ENCODE results near the gene SLC12A1. TPM values are rescaled to one million over a fixed set of nuclear protein-coding genes. Genes with fewer than 3 reads are reported as not detected.

The SLC12A1 gene
- total and polyA plus RNA-seq, 2 of the 8 experiments (the other 6 are each of a cell fraction or from before 2014, with no cell fraction given) = 0.63 to 1.0 TPM

DNA sequence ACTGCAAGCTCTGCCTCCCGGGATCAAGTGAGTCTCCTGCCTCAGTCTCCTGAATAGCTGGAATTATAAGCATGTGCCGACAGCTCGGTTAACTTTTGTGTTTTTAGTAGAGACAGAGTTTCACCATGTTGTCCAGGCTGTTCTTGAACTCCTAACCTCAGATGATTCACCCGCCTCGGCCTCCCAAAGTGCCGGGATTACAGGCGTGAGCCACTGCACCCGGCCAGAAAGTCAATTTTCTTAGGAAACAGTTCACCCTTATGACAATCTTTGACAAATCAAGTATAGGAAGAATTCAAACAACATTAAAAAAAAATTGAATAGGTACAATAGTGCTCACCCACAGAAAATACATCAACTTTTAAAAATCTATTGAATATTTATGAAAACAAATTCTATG, 101.5 kb downstream of the SLC12A1 start:
- H3K4ac ChIP-seq (replicated peaks; ENCODE audit: insufficient read length, low read depth, low read length) = no peak overlapping the region
- H3K27me3 ChIP-seq (replicated peaks in 1 of 4; ENCODE audit: control insufficient read depth in 3 of 4, extremely low read depth in 1 of 4, insufficient read depth in 3 of 4, low read length in 3 of 4) = no peaks in the 10 kb centered on the region
- H3K4me2 ChIP-seq (ENCODE audit: insufficient read depth in 1 of 2, low read depth in 2 of 2, low read length in 2 of 2) = no peak overlapping the region
- no peak overlapping the region for H3K18ac ChIP-seq (ENCODE audit: extremely low read depth, low read length)
- H4K91ac ChIP-seq (replicated peaks; ENCODE audit: insufficient read length, low read length) = no peak overlapping the region
- CTCF ChIA-PET (ENCODE audit: partially characterized antibody) = interaction anchor here (0.6 to 5.0 kb wide), 3 partner anchors 22 to 750 kb away, joined by 3 to 22 read pairs (median 5); no protein-coding TSS in a partner anchor
- DNase-seq (ENCODE audit: low read depth in 1 of 2, low spot score in 2 of 2) (no peak), FAIRE-seq (no peak)
- no peaks in the 10 kb centered on the region for H3K9me3 ChIP-seq (ENCODE audit: insufficient read depth in 2 of 2, low read depth in 1 of 2, low read length in 1 of 2)
- POLR2A ChIA-PET (ENCODE audit: partially characterized antibody) = interaction anchor here (1.0 kb wide), 1 partner anchor 11 kb away, joined by 3 read pairs; no protein-coding TSS in a partner anchor
- no peak overlapping the region for H2BK12ac ChIP-seq (ENCODE audit: low read depth, low read length)
- no peaks in the 10 kb centered on the region for H4K20me1 ChIP-seq (replicated peaks in 1 of 2; ENCODE audit: control insufficient read depth in 1 of 2, insufficient read depth in 2 of 2, low read length in 2 of 2)
- no peaks in the 10 kb centered on the region for H3K79me2 ChIP-seq (ENCODE audit: control insufficient read depth in 1 of 2, insufficient read depth in 2 of 2, low read length in 2 of 2)
- peaks cover 4 to 13% (median 7%) of the 10 kb centered on the region in 4 experiments; a peak in 5 of 7 replicates for H3K4me1 ChIP-seq (replicated peaks in 1 of 4; ENCODE audit: control insufficient read depth in 3 of 4, insufficient read depth in 4 of 4, low read length in 3 of 4)
- TF ChIP-seq, protein P1, sequence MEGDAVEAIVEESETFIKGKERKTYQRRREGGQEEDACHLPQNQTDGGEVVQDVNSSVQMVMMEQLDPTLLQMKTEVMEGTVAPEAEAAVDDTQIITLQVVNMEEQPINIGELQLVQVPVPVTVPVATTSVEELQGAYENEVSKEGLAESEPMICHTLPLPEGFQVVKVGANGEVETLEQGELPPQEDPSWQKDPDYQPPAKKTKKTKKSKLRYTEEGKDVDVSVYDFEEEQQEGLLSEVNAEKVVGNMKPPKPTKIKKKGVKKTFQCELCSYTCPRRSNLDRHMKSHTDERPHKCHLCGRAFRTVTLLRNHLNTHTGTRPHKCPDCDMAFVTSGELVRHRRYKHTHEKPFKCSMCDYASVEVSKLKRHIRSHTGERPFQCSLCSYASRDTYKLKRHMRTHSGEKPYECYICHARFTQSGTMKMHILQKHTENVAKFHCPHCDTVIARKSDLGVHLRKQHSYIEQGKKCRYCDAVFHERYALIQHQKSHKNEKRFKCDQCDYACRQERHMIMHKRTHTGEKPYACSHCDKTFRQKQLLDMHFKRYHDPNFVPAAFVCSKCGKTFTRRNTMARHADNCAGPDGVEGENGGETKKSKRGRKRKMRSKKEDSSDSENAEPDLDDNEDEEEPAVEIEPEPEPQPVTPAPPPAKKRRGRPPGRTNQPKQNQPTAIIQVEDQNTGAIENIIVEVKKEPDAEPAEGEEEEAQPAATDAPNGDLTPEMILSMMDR (IDR thresholded peaks at IDR 0.05; ENCODE audit: control extremely low read depth in 1 of 3, insufficient read depth in 1 of 3, low read depth in 1 of 3, low read length in 3 of 3) = no peak
- TF ChIP-seq SRF (IDR thresholded peaks at IDR 0.05; ENCODE audit: low read depth, low read length) (no peak), CBX8 (IDR thresholded peaks at IDR 0.05; ENCODE audit: borderline replicate concordance, low read depth, low read length) (no peak), TCF12 (IDR thresholded peaks at IDR 0.05; ENCODE audit: low read depth, low read length) (no peak), SIN3A (conservative IDR thresholded peaks at IDR 0.05 in 1 of 2, IDR thresholded peaks at IDR 0.05 in 1 of 2; ENCODE audit: low read depth in 1 of 2, low read length in 2 of 2) (no peak), HDAC6 (IDR thresholded peaks at IDR 0.05; ENCODE audit: low read depth, low read length) (no peak), SUZ12 (IDR thresholded peaks at IDR 0.05; ENCODE audit: low read length) (no peak), NRF1 (IDR thresholded peaks at IDR 0.05; ENCODE audit: low read depth, low read length) (no peak), CREB1 (IDR thresholded peaks at IDR 0.05) (no peak)
- WGBS, 2 experiments (ENCODE audit: extremely low coverage in 1 of 2, insufficient coverage in 1 of 2, insufficient read length in 1 of 2, insufficient replicate concordance in 2 of 2, low coverage in 1 of 2, low lambda C conversion rate in 2 of 2, missing lambda C conversion rate in 1 of 2) = 86% methylated on average over 8 of the region's 8 CpGs; no CpG with 5 or more reads in 1 of the 2 experiments
- no peak overlapping the region for H4K8ac ChIP-seq (ENCODE audit: extremely low read depth, insufficient read depth, low read length)
- H3K14ac ChIP-seq (ENCODE audit: insufficient read length) = no peak overlapping the region
- no peak overlapping the region for H2BK5ac ChIP-seq (ENCODE audit: low read depth, low read length)
- no peak overlapping the region for H3K9ac ChIP-seq (replicated peaks in 1 of 4; ENCODE audit: extremely low read depth in 1 of 4, low read depth in 3 of 4, low read length in 3 of 4)
- H2BK120ac ChIP-seq (replicated peaks; ENCODE audit: low read depth, low read length) = no peak overlapping the region
- no peaks in the 10 kb centered on the region for H3K36me3 ChIP-seq (ENCODE audit: control insufficient read depth in 2 of 4, insufficient read depth in 4 of 4, low read length in 3 of 4)
- H2AK5ac ChIP-seq (ENCODE audit: low read depth, low read length) = no peak overlapping the region
- no peak overlapping the region for H3K56ac ChIP-seq (replicated peaks; ENCODE audit: insufficient read length, low read depth, low read length)
- H2BK15ac ChIP-seq (ENCODE audit: low read length) = no peak overlapping the region
- no peak overlapping the region for H3K23ac ChIP-seq (ENCODE audit: insufficient read length)
- H4K5ac ChIP-seq (ENCODE audit: insufficient read length, low read depth, low read length) = no peak overlapping the region
- H3K27ac ChIP-seq (ENCODE audit: low read depth, low read length) = no peak overlapping the region
- no peaks in the 10 kb centered on the region for H3K79me1 ChIP-seq (ENCODE audit: low read depth, low read length)
- H3K23me2 ChIP-seq (ENCODE audit: low read depth, low read length) = no peaks in the 10 kb centered on the region
- no peak overlapping the region for H2AFZ ChIP-seq (ENCODE audit: low read length)
- H3K4me3 ChIP-seq (ENCODE audit: extremely low read depth in 1 of 4, insufficient read depth in 2 of 4, low read depth in 3 of 4, low read length in 4 of 4) = no peak overlapping the region
- H2BK20ac ChIP-seq (ENCODE audit: low read length) = no peak overlapping the region

Measured in H1 (cell line).